HG02759 (cell line): ENCODE data around the gene BATF3.

Experiments used
- ATAC-seq: cut with Tn5 transposase; IDR thresholded peaks from one replicate; pipeline ENCODE4 v1.9.1; 2021; ENCODE audit warnings: mild to moderate bottlenecking, moderate library complexity; ENCODE audit not compliant: unreplicated experiment

BATF3 gene

DNA sequence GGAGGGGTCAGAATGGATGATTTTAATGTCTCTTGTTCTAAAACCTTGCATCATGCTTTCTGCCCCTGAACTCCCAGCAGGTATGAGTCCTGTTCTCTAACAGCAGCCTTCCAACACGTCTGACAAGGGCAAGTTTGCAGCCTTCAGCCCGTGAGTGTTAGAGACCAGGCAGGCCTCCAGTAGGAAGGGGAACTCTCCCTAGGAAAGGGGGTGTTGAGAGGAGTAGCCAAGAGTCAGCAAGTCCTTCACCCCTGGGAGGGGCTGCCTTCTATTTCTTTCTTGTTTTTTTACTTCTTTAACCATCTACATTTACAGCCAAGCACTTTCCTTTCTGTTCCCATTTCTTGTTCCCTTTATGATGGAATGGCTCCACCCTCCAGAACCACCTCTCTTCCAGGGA lies 14.2 kb downstream of the BATF3 start:
- no peak for ATAC-seq

- ATAC-seq = no peak
These were observed 15.0 kb downstream of the BATF3 start for GRCh38 chr1:212684521-212685090.

DNA sequence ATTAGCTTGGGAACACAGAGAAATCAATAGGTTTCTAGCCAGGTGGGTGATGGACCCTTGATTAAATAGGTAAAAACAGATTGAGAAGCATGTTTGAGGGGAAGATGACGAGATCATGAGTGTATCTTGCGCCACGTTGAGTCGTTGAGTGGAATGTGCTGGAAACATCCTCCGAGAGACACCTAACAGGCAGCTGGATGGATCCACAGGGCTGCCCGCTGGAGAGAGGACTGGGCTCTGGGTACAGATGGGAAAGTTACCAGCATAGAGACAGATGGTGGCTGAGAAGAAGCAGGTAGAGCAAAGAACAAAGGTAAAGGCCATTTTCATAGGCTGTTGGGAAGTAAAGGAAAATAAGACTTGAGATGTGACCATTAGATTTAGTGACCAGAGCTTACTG lies 15.6 kb downstream of the BATF3 start:
- ATAC-seq = no peak

GRCh38 chr1:212683357-212683722 lies 16.3 kb downstream of the BATF3 start:
- ATAC-seq = peak; percentile 71

DNA sequence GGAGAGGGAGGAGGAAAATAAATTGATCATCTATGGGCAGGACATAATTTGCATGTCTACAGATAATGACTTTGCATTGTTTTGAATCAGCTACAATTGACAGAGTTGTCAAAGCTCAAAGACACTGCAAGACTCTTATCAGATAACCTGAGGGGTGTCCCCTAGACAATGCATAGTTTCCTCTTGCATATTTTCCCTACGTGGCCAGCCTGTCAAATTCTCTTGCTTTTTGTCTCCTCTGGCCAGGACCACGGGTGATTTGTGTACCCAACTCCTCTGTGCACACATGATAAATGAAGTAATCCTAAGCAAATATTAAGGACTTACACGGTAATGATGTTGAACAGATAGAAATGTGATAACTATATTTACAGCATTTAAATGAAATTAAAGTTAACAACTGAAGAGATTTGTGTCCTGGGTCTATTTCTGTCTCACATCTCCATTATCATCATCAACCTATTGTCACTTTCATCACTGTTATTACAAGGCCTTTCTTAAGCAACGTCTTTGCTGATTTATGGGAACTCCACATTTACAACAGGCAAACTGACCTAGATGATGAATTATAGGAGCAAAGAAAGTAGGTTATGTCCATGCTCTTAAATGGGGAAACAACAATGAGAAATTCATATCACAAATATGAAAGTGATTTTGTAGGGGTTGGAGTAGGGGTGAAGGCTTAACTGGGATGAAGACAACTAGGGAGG lies 18.8 kb downstream of the BATF3 start:
- ATAC-seq = no peak

- ATAC-seq = peak; percentile 69
These were observed 20.9 kb downstream of the BATF3 start for GRCh38 chr1:212678456-212679410.

DNA sequence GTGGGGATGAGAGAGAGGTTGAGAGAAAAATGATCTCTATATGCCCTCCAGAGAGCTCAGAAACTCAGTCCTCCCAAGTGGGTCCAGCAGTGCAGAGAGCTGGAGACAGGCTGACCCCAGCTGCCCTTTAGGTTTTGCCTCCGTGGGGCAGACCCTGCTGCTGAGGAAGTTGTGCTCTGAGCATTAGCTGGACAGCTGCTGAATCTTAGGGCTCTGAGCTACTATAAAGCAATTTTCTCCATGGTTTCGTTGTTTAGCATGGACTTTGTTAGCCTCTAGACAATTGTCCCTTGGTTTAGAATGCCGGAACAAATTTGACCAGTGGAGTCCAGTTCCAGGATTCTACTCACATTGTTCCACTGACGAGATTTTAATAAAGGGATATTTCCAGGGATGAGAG lies 22.1 kb downstream of the BATF3 start:
- ATAC-seq = no peak

- ATAC-seq = no peak
These were observed 22.5 kb downstream of the BATF3 start for GRCh38 chr1:212677136-212677535.

DNA sequence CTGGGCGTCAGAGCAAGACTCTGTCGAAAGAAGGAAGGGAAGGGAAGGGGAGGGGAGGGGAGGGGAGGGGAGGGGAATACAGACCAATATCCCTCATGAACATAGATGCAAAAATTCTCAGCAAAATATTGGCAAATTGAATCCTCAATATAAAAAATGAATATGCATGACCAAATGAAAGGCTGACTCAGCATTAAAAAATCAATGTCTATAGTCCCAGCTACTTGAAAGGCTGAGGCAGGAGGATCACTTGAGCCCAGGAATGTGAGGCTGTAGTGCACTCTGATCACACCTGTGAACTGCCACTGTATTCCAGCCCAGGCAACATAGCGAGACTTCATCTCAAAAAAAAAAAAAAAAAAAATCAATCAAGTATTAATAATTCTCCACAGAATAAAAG lies 24.0 kb downstream of the BATF3 start:
- ATAC-seq = no peak

DNA sequence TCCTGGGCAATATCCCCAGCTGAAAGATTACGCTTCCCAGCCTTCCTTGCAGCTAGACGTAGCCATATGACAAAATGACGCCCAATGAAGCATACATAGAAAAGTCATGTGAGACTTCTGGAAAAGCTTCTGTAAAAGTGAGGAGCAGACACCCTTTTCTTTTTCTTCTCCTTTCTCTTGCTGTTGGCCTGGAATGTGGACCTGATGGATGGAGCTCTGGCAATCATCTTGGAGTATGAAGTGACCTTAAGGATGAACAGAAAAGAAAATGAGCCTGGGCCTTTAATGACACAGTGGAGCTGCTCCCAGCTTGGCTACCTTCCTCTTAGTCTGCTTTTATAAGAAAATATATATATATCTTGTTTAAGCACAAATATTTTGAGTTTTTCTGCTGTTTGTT lies 24.8 kb downstream of the BATF3 start:
- no peak for ATAC-seq

GRCh38 chr1:212671342-212672031 lies 28.2 kb downstream of the BATF3 start:
- ATAC-seq = peak; percentile 41

DNA sequence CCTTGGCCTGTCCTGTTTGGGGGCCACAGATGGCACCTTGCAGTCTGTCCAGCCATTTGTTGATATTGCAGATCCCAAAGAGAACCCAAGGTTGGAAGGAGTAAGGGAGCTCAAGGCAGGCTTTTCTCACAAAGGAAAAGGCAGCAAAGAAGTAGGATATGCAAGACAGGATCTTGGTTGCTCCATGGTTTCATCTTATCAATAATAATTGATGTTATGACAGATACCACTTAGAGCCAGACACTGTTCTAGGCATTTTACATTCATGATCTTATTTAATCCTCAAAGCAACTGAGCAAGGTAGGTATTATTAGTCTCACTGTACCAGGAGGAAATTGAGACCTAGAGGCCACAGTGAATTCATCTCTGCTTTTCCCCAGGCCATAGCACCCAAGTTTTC lies 28.8 kb downstream of the BATF3 start:
- no peak for ATAC-seq

DNA sequence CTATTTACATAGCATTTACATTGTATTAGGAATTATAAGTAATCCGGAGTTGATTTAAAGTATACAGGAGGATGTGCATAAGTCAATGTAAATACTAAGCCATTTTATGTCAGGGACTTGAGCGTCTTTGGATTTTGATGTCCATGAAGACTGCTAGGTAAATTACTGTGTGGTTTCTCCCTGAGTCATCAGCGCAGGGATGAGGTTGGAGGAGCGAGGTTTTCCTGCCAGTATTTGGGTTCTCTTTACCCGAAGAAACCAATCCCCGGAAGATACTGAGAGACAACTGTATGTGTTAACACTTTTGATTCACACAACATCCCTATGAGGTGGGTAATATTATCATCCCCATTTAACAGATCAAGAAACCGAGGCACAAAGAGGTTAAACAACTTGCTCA lies 29.3 kb downstream of the BATF3 start:
- no peak for ATAC-seq

DNA sequence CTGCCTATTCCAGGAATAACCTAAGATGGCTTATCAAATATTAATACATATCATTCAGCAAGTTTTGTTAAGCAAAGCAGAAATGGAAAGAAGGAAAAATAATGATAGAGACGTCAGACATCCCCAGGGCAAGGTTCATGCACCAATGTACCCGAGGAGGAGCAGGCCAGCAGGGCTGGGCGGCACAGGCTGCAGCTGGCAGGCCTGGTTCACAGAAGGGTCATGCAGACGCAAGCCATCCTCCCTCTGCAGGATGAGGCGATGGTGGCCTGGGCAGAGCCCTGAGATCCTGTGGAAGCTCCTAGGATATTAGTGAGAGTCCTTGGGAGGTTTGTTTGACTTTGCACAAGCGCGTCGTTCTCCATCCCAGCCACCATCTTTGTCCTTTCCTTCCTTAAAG lies 30.0 kb downstream of the BATF3 start:
- no peak for ATAC-seq

DNA sequence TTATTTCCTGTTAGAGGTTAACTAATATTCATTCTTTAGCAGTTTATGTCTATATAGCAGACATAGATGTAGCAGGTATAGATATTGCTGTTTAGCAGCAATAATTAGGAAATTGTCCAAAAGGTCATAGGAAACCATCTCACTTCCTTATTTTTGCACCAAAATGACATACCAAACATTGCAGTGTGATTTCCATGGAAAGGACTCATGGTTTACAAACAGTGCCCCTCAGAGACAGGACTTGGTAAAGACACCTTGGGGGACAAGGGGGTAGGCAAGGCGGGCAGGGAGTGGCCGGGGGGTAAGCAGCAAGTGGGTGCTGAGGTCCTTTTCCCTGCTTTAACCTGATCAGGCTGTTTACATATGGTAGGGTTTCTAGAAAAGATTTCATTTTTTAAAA lies 30.5 kb downstream of the BATF3 start:
- no peak for ATAC-seq

DNA sequence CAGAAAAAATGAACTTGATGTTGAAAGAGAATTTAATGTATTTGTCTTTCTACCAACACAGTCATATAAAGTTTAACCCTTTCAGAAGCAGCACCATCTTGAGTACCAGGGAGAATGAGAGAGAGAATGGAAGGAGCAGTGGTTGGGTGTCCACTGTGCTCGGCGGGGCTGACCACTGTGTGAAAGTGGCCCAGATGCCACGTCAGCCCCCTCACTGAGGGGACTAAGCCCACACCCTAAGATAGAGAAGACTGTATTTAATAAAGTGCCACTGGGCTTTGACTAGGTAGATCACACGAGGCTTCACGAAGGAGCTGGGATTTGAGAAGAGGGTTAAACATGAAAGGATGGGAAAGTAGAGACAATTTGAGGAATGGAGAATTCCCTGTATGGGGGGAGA lies 31.2 kb downstream of the BATF3 start:
- no peak for ATAC-seq

- no peak for ATAC-seq
These were observed 32.2 kb downstream of the BATF3 start for GRCh38 chr1:212667223-212668139.

DNA sequence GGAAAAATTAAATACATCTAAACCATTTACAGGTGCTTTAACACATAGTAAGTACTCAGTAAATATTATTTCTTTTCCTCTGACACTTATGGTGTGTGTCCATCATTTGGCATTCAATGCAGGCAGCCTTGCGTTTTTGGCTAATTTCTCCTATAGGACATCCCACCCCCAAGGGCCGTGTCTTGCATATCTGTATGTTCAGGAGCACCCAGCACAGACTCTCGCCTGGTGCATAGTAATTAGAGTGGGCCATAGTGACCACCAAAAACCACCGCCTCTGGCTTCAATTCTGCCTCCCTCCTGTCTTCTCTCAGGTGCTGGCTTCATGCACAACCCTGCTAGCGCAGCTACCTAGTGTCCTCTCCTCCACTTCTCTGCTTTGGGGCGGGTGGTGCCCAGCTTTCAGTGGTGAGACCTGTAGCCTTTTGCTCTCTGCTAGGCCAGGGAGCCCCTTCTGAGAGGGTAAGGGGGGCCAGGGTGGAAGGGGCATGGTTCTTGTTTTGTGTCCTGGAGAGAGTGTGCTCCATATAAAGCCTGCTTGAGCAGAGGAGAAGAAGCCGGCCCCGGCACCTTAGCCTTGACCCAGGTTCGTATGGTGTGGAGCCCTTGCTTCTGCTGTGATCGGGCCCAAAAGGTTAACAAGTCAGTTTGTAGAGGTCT lies 33.4 kb downstream of the BATF3 start:
- ATAC-seq = no peak

DNA sequence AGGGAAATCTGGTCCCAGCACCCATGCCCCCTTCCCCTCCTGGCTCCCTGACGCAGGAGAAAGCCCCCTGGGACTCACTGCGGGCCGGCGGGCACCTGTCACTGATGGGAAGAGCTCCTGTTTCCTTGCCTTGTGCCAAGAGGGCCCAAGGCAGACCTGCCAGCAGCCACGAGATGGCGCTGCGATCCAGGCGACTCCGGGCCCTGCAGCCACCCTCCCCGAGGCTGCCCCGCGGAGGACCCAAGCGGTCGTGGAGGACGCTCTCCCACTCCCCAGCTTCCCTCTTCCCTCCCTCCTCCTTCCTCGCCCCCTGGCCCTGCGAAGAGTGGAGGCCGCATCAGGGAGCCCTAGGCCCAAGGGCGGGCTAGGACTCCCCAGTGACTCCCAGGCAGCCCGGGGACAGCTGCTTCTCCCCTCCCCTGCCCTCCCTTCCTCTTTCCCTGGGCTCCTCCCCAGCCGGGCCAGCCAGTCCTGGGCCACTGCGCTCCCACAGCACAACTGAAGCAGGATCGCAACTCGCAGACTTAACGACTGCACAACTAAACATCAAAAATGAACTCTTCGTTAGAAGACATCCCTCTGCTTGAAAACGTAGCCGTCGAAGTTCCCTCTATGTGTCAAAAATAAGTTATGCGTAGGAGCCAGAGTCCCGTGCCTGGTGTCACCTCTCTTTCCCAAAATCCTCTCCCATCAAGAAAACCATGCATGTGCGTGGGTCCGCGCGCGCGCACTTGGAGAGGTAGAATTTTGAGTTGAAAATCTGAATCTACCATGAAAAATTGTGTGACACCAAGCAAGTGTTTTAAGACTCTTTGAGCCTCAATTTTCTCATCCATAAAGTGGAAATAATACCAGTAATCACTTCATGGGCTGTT lies 34.2 kb downstream of the BATF3 start:
- peak; percentile 94 for ATAC-seq
